Measurements from ENCODE around the gene CD22. TPM values are rescaled to one million over a fixed set of nuclear protein-coding genes. Genes with fewer than 3 reads are reported as not detected.

CD22 gene
- total RNA-seq, 4 donors from 2014 or later = 1.3 to 5.8 (median 2.7) TPM

DNA sequence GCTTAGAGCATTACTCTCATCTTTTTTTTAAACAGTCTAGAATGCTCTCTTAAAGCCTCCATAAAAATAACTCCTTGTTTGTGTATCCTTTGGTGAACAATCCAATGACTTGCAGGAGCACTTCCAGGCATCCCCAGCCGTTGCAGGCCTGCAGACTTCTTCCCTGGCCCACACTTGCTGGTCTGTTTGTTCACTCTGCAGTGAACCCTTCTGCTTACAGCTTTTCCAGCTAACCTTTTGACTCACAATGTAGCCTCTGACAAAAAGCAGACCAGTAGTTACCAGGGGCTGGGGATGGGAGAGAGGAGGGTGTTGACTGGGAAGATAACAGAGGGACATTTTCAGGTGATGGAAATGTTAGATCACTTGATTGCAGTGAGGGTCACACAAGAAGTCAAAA, 51.0 kb downstream of the CD22 start:
- no peak for DNase-seq (ENCODE audit: low spot score)
- ATAC-seq (ENCODE audit: low FRiP score) = no peak
- TF ChIP-seq, protein P1, sequence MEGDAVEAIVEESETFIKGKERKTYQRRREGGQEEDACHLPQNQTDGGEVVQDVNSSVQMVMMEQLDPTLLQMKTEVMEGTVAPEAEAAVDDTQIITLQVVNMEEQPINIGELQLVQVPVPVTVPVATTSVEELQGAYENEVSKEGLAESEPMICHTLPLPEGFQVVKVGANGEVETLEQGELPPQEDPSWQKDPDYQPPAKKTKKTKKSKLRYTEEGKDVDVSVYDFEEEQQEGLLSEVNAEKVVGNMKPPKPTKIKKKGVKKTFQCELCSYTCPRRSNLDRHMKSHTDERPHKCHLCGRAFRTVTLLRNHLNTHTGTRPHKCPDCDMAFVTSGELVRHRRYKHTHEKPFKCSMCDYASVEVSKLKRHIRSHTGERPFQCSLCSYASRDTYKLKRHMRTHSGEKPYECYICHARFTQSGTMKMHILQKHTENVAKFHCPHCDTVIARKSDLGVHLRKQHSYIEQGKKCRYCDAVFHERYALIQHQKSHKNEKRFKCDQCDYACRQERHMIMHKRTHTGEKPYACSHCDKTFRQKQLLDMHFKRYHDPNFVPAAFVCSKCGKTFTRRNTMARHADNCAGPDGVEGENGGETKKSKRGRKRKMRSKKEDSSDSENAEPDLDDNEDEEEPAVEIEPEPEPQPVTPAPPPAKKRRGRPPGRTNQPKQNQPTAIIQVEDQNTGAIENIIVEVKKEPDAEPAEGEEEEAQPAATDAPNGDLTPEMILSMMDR (IDR thresholded peaks at IDR 0.05) = no peak

DNA sequence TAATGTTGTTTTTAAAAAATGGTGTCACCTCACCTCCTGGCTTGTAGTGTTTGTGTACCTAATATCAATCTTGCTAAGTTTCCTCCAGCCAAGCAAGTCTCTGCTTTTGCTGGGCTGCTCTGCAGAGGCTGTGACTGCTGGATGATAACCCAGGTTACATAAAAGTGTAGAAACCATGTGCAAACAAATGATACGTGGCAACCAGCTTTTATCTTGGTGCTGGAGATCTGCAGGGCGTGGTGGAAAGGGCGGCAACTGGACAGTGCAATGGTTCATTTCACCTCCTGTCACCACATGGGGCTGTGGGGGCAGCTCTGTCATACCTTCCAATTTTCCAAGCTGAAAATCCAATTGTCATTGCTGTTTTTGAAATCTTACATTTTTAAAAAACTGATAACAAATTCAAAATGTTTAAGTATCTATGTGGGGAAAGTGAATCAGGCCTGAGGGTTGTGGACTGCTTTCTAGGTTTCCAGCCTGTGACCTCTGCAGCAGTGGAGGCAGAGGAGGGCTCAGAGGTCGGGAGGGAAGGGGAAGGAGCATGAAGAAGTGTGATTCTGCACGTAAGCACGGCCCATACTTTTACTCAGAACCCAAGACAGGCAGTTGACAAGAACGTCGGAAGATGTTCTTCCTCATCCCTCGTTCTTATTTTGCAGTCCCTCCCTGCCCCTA, 51.6 kb downstream of the CD22 start:
- ATAC-seq (ENCODE audit: low FRiP score) = no peak
- TF ChIP-seq, protein P1 (IDR thresholded peaks at IDR 0.05) = no peak
- DNase-seq (ENCODE audit: low spot score) = no peak

DNA sequence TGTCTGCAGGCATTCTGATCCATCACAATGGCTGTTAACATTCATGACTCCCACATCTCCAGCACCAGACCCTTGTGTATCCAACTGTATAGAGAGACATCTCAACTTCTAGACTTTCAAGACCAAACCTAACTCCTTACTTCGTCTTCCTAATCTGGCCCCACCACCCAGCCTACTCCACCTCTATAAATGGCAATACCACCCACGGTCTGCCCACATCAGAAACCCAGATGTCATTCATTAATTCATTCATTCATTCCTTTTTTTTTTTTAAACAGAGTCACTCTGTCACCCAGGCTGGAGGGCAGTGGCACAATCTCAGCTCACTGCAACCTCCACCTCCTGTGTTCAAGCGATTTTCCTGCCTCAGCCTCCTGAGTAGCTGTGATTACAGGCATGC, 52.3 kb downstream of the CD22 start:
- no peak for ATAC-seq (ENCODE audit: low FRiP score)
- TF ChIP-seq, protein P1 (IDR thresholded peaks at IDR 0.05) = no peak
- DNase-seq (ENCODE audit: low spot score) = no peak

DNA sequence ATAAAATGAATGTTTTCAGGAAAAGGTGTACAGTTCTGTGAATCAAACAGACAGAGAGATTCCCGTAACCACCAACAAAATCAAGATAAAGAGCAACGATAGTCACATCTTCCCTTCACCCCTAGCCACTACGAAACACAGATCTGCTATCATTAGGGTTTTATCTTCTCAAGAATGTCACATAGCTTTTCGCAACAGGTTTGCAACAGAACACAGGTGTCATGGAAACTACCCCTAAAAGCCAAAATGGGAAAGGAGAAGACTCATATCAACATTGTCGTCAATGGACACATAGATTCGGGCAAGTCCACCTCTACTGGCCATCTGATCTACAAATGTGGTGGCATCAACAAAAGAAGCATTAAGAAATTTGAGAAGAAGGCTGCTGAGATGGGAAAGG, 52.9 kb downstream of the CD22 start:
- DNase-seq (ENCODE audit: low spot score) = no peak
- no peak for ATAC-seq (ENCODE audit: low FRiP score)
- TF ChIP-seq, protein P1 (IDR thresholded peaks at IDR 0.05) = no peak

DNA sequence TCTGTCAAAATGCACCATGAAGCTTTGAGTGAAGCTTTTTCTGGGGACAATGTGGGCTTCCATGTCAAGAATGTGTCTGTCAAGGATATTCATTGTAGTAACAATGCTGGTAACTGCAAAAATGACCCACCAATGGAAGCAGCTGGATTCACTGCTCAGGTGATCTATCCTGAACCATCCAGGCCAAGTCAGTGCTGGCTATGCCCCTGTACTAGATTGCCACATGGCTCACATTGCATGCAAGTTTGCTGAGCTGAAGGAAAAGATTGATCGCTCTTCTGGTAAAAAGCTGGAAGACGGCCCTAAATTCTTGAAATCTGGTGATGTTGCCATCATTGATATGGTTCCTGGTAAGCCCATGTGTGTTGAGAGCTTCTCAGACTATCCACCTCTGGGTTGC, 54.5 kb downstream of the CD22 start:
- DNase-seq (ENCODE audit: low spot score) (no peak), ATAC-seq (ENCODE audit: low FRiP score) (no peak)
- TF ChIP-seq, protein P1 (IDR thresholded peaks at IDR 0.05) = no peak

DNA sequence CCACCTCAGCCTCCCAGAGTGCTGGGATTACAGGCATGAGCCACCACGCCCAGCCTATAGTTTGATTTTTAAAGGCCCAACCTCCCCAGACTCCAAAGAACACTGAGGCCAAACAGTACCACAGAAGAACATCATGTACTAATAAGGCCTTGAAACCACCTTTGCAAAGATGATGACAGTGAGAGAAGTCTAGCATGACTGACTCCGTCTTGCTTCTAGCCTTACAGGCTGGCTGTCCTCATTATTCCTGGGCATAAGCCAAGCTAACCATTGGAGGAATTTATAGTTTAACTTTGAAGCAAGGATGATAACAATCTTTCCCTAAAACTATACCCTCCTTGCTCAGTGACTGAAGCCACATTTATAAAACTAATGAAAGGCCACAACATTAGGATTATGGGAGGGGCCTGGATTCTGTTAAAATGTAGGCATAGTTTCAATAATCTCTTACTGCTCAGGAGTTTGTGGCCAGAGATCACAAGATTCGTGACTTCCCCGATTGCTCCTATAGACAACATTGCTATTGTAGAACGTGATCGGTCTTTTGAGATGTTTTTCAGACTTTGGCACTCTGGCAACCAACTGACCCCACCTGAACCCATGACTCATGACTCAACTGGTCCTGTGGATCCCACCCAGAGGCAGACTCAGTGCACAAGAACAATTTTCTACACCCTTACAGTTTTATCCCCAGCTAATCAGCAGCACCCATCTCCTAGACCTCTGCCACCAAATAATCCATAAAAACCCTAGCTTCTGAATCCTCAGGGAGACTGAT, 59.5 kb downstream of the CD22 start:
- TF ChIP-seq, protein P1 (IDR thresholded peaks at IDR 0.05) = no peak
- DNase-seq (ENCODE audit: low spot score) (no peak), ATAC-seq (ENCODE audit: low FRiP score) (no peak)
